ENCODE data around the gene LRP1B. TPM values are rescaled to one million over a fixed set of nuclear protein-coding genes. Genes with fewer than 3 reads are reported as not detected.

Gene LRP1B
- total and polyA plus RNA-seq, 2 of the 8 experiments (the other 6 are each of a cell fraction or from before 2014, with no cell fraction given): 0.03 TPM; not detected in 1

DNA sequence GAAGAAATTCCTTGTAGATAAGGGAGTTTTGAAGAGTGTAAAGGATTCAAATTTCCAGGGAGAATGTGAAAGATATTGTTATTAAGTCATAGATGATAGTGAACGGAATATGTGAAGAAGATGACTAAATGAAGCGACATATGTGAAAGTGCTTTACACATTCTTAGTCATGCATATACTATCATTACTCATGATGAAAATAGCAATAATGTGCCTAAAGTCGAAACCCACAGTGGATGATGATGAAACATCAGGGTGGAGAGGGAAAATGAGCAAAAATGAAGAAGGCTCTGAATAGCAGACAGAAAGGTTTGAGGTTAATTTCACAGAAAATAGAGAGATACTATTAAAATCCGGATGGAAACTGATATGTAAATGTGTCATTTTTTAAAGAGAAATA lies 1237.1 kb downstream of the LRP1B start:
- Histone ChIP-seq H3K23me2 (ENCODE audit: low read depth, low read length) (no peaks in the 10 kb centered on the region), H3K4me2 (ENCODE audit: insufficient read depth in 1 of 2, low read depth in 2 of 2, low read length in 2 of 2) (no peak overlapping the region), H3K36me3 (ENCODE audit: control insufficient read depth in 2 of 4, insufficient read depth in 4 of 4, low read length in 3 of 4) (no peaks in the 10 kb centered on the region), H2BK20ac (ENCODE audit: low read length) (no peak overlapping the region), H3K9me3 (ENCODE audit: insufficient read depth in 2 of 2, low read depth in 1 of 2, low read length in 1 of 2) (no peaks in the 10 kb centered on the region), H3K79me1 (ENCODE audit: low read depth, low read length) (no peaks in the 10 kb centered on the region), H2BK120ac (replicated peaks; ENCODE audit: low read depth, low read length) (no peak overlapping the region), H4K5ac (ENCODE audit: insufficient read length, low read depth, low read length) (no peak overlapping the region), H2BK12ac (ENCODE audit: low read depth, low read length) (no peak overlapping the region), H2AFZ (ENCODE audit: low read length) (no peak overlapping the region), H4K20me1 (replicated peaks in 1 of 2; ENCODE audit: control insufficient read depth in 1 of 2, insufficient read depth in 2 of 2, low read length in 2 of 2) (no peaks in the 10 kb centered on the region), H2BK15ac (ENCODE audit: low read length) (no peak overlapping the region), H3K18ac (ENCODE audit: extremely low read depth, low read length) (no peak overlapping the region), H3K4me3 (ENCODE audit: extremely low read depth in 1 of 4, insufficient read depth in 2 of 4, low read depth in 3 of 4, low read length in 4 of 4) (no peak overlapping the region), H3K56ac (replicated peaks; ENCODE audit: insufficient read length, low read depth, low read length) (no peak overlapping the region), H4K8ac (ENCODE audit: extremely low read depth, insufficient read depth, low read length) (no peak overlapping the region), H3K4ac (replicated peaks; ENCODE audit: insufficient read length, low read depth, low read length) (no peak overlapping the region), H3K79me2 (ENCODE audit: control insufficient read depth in 1 of 2, insufficient read depth in 2 of 2, low read length in 2 of 2) (no peaks in the 10 kb centered on the region), H3K4me1 (replicated peaks in 1 of 4; ENCODE audit: control insufficient read depth in 3 of 4, insufficient read depth in 4 of 4, low read length in 3 of 4) (peaks cover 2 to 6% (median 3%) of the 10 kb centered on the region in 4 experiments; a peak in 4 of 7 replicates), H3K9ac (replicated peaks in 1 of 4; ENCODE audit: extremely low read depth in 1 of 4, low read depth in 3 of 4, low read length in 3 of 4) (no peak overlapping the region), H3K27ac (ENCODE audit: low read depth, low read length) (no peak overlapping the region), H4K91ac (replicated peaks; ENCODE audit: insufficient read length, low read length) (no peak overlapping the region), H2BK5ac (ENCODE audit: low read depth, low read length) (no peak overlapping the region), H3K23ac (ENCODE audit: insufficient read length) (no peak overlapping the region), H3K14ac (ENCODE audit: insufficient read length) (no peak overlapping the region), H3K27me3 (replicated peaks in 1 of 4; ENCODE audit: control insufficient read depth in 3 of 4, extremely low read depth in 1 of 4, insufficient read depth in 3 of 4, low read length in 3 of 4) (no peaks in the 10 kb centered on the region), H2AK5ac (ENCODE audit: low read depth, low read length) (no peak overlapping the region)
- no peak for TF ChIP-seq GABPA (IDR thresholded peaks at IDR 0.05; ENCODE audit: borderline replicate concordance, insufficient read depth, low read length)
- no peak for TF ChIP-seq TEAD4 (IDR thresholded peaks at IDR 0.05; ENCODE audit: low read depth, low read length)
- TF ChIP-seq NANOG (IDR thresholded peaks at IDR 0.05; ENCODE audit: insufficient read depth, low read depth, low read length, poor library complexity, severe bottlenecking): no peak
- TF ChIP-seq, protein P1, sequence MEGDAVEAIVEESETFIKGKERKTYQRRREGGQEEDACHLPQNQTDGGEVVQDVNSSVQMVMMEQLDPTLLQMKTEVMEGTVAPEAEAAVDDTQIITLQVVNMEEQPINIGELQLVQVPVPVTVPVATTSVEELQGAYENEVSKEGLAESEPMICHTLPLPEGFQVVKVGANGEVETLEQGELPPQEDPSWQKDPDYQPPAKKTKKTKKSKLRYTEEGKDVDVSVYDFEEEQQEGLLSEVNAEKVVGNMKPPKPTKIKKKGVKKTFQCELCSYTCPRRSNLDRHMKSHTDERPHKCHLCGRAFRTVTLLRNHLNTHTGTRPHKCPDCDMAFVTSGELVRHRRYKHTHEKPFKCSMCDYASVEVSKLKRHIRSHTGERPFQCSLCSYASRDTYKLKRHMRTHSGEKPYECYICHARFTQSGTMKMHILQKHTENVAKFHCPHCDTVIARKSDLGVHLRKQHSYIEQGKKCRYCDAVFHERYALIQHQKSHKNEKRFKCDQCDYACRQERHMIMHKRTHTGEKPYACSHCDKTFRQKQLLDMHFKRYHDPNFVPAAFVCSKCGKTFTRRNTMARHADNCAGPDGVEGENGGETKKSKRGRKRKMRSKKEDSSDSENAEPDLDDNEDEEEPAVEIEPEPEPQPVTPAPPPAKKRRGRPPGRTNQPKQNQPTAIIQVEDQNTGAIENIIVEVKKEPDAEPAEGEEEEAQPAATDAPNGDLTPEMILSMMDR (IDR thresholded peaks at IDR 0.05; ENCODE audit: control extremely low read depth in 1 of 3, insufficient read depth in 1 of 3, low read depth in 1 of 3, low read length in 3 of 3): no peak
- TF ChIP-seq CREB1 (IDR thresholded peaks at IDR 0.05): no peak
- POLR2A ChIA-PET (ENCODE audit: partially characterized antibody): no interaction called here
- 84 to 100% methylated on average over 1 to 4 of the region's 4 CpGs for WGBS, 2 experiments (ENCODE audit: extremely low coverage in 1 of 2, insufficient coverage in 1 of 2, insufficient read length in 1 of 2, insufficient replicate concordance in 2 of 2, low coverage in 1 of 2, low lambda C conversion rate in 2 of 2, missing lambda C conversion rate in 1 of 2)
- FAIRE-seq (no peak), DNase-seq (ENCODE audit: low read depth in 1 of 2, low spot score in 2 of 2) (no peak)
- CTCF ChIA-PET (ENCODE audit: partially characterized antibody): interaction anchor here (1.3 kb wide), 1 partner anchor 24 kb away, joined by 3 read pairs; no protein-coding TSS in a partner anchor

Measured in H1 (cell line).